ENCODE measurements around the gene SIPA1L3.

Gene SIPA1L3

GRCh38 chr19:38248421-38248820 lies 341.4 kb downstream of the SIPA1L3 start:
- Histone ChIP-seq H3K27ac (ENCODE audit: extremely low read depth, low read depth, low read length) (no peak overlapping the region), H3K9me3 (ENCODE audit: control insufficient read depth, insufficient read depth, low read depth, low read length) (no peaks in the 10 kb centered on the region), H3K36me3 (ENCODE audit: control insufficient read depth in 2 of 2, insufficient read depth in 1 of 2, low read length in 2 of 2) (no peaks in the 10 kb centered on the region), H3K4me1 (ENCODE audit: control insufficient read depth, insufficient read depth, low read length) (peaks cover 17% of the 10 kb centered on the region), H3K4me3 (ENCODE audit: low read depth, low read length) (no peak overlapping the region)
- TF ChIP-seq ZNF221 (tag by site-specific recombination; IDR thresholded peaks at IDR 0.05; ENCODE audit: borderline replicate concordance) (no peak), ZNF610 (tag by site-specific recombination; IDR thresholded peaks at IDR 0.05; ENCODE audit: borderline replicate concordance) (no peak), KLF16 (tag by site-specific recombination; IDR thresholded peaks at IDR 0.05) (no peak), KLF8 (tag by site-specific recombination; IDR thresholded peaks at IDR 0.05) (no peak), ZNF366 (tag by site-specific recombination; conservative IDR thresholded peaks at IDR 0.05) (no peak), ELK4 (IDR thresholded peaks at IDR 0.05; ENCODE audit: borderline replicate concordance, low read depth, low read length) (no peak), BCL11B (tag by site-specific recombination; IDR thresholded peaks at IDR 0.05; ENCODE audit: low read depth) (no peak), ZNF26 (tag by site-specific recombination; IDR thresholded peaks at IDR 0.05) (no peak), ZIC2 (tag by site-specific recombination; IDR thresholded peaks at IDR 0.05) (no peak), ZSCAN16 (tag by site-specific recombination; IDR thresholded peaks at IDR 0.05) (no peak), ZNF18 (tag by site-specific recombination; IDR thresholded peaks at IDR 0.05) (no peak)
- CTCF ChIA-PET = interaction anchor here (0.6 to 1.8 kb wide), 6 partner anchors 14 to 391 kb away, joined by 3 to 9 read pairs (median 6); partner anchors contain the start of gene CATSPERG
- POLR2A ChIA-PET = interaction anchor here (0.7 kb wide), 1 partner anchor 16 kb away, joined by 3 read pairs; the partner anchor contains the start of gene SPINT2

DNA sequence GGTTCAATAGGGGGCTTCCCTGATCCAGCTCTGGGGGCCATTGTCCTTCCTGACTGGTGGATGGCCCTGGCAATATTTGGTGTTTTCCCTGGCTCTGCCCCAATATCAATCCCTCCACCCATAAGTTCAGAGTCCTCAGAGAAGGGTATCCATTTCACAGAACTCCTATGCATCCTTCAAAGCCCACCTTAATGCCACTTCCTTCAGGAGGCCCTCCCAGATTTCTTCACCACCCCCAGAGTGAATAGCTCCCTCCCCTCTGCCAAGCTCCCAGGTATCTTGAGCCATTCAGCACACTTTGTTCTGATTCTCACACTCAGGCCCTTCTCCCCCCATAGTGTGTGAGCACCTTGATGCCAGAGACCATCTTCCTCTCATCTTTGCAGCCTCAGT lies 343.4 kb downstream of the SIPA1L3 start:
- no peak overlapping the region for H3K27ac ChIP-seq (ENCODE audit: extremely low read depth, low read depth, low read length)
- H3K36me3 ChIP-seq (ENCODE audit: control insufficient read depth in 2 of 2, insufficient read depth in 1 of 2, low read length in 2 of 2) = no peaks in the 10 kb centered on the region
- CTCF ChIA-PET = interaction anchor here (0.6 to 2.1 kb wide), 9 partner anchors 11 to 351 kb away, joined by 3 to 12 read pairs (median 5); partner anchors contain the start of genes CATSPERG and SPINT2
- no peaks in the 10 kb centered on the region for H3K9me3 ChIP-seq (ENCODE audit: control insufficient read depth, insufficient read depth, low read depth, low read length)
- H3K4me1 ChIP-seq (ENCODE audit: control insufficient read depth, insufficient read depth, low read length) = peaks cover 15% of the 10 kb centered on the region
- TF ChIP-seq ZNF555 (tag by site-specific recombination; conservative IDR thresholded peaks at IDR 0.05) = no peak
- TF ChIP-seq, protein P1, sequence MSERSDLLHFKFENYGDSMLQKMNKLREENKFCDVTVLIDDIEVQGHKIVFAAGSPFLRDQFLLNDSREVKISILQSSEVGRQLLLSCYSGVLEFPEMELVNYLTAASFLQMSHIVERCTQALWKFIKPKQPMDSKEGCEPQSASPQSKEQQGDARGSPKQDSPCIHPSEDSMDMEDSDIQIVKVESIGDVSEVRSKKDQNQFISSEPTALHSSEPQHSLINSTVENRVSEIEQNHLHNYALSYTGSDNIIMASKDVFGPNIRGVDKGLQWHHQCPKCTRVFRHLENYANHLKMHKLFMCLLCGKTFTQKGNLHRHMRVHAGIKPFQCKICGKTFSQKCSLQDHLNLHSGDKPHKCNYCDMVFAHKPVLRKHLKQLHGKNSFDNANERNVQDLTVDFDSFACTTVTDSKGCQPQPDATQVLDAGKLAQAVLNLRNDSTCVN (tag by site-specific recombination; optimal IDR thresholded peaks at IDR 0.05) = no peak
- no peak for TF ChIP-seq ZNF76 (tag by site-specific recombination; IDR thresholded peaks at IDR 0.05; ENCODE audit: borderline replicate concordance, low read depth)
- TF ChIP-seq ZFP3 (tag by site-specific recombination; IDR thresholded peaks at IDR 0.05; ENCODE audit: low read depth) = peak; percentile 99
- POLR2A ChIA-PET = interaction anchor here (1.1 to 2.0 kb wide), 2 partner anchors 14 to 124 kb away, joined by 3 to 8 read pairs; partner anchors contain the start of genes PSMD8 and SPINT2
- H3K4me3 ChIP-seq (ENCODE audit: low read depth, low read length) = no peak overlapping the region
